Dermis blood vessel endothelial cell (primary cell): ENCODE data around the gene MYO5B. TPM values are rescaled to one million over a fixed set of nuclear protein-coding genes. Genes with fewer than 3 reads are reported as not detected.

Experiments
- DNase-seq: peaks from one replicate; pipeline ENCODE4 v3.0.0; 2010
- total RNA-seq: library from RNA; depleted of rRNA; stranded (reverse); fragments of >200 nt; gene quantifications from 2 replicates; pipeline ENCODE4 v1.2.3, GENCODE V29; 2014

The MYO5B gene
- total RNA-seq, 1 donor from 2014 or later, result 0.85 TPM

DNA sequence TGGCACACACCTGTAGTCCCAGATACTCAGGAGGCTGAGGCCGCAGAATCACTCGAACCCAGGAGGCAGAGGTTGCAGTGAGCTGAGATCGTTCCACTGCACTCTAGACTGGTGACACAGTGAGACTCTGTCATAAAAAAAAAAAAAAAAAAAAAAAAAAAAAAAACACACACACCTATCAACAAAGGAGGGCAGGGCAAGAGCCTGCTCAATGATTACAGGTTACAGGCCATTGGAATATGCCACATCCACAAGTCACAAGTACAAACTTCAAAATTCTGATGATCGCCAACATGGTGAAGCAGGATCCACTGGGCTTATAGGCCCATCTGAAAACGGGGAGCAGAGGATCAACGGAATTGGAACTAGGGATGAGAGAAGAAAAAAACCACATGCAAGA, 6.3 kb downstream of the MYO5B start:
- no peak for DNase-seq

DNA sequence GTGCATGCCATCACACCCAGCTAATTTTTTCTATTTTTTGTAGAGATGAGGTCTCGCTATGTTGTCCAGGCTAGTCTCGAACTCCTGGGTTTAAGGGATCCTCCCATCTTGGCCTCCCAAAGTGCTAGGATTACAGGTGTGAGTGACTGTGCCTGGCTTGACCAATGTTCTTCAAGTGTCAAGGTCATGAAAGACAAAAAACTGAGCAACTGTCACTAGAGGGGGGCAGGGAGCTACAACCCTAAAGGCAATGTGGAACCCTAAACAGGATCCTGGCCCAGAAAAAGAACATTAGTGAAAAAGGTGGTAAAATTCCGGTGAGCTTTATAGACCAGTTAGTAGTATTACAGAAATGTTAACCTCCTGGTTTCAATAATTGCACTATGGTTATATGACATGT, 7.3 kb downstream of the MYO5B start:
- no peak for DNase-seq

- DNase-seq, result no peak
Observed at GRCh38 chr18:50186385-50186784, 8.6 kb downstream of the MYO5B start.

- DNase-seq, result no peak
Observed at GRCh38 chr18:50183556-50183955, 11.4 kb downstream of the MYO5B start.

DNA sequence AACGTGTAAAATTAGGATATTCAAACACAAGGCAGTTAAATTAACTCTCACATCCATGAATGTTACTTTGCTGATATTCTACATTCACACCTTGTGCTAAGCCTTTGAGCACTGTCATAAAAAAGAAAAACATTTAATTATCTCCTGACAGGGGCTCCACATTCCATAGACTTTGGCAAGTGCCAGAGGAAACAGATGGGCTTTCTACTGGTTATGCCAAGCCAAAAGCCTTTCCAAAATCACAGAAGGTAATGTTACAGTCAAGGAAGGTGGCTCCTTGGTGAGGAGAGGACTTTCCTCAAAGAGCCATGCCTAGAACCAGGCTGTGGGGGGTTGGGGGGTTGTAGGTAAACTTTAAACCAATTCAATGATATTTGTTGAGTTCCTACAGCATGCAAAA, 12.4 kb downstream of the MYO5B start:
- DNase-seq, result no peak

GRCh38 chr18:50181590-50181989, 13.4 kb downstream of the MYO5B start:
- no peak for DNase-seq

GRCh38 chr18:50179465-50179864, 15.5 kb downstream of the MYO5B start:
- DNase-seq, result no peak

DNA sequence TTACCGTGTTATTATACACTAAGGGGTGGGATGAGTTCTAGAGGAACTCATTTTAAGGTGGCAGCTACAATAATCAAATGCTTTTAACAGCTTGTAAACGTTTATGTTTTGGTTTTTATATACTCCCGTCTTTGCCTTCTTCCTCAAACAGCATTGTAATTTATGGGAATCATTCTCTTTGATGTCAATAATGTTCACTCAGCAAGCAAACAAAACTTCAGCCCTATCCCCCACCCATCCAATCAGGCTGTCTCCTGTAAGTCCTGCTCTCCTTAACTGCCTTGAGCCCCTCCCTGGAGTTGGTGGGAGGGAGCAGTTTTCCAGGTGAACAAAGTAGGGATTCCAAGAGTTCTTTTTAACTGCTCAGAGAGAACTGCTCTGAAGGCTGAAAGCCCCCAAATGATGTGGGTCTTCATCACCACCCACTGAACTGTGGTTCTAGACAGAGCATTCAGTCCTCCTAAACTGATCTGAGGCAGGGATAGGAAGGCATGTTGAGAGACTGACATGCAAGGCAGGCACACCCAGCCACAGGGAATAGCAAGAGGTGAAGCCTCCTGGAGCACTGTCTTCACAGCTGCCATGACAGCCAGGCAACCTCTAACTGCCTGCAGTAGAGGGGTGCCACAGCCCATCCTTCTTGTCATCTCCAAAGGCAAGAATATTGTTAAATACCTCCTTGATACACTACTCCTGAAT, 17.5 kb downstream of the MYO5B start:
- DNase-seq, result no peak

DNA sequence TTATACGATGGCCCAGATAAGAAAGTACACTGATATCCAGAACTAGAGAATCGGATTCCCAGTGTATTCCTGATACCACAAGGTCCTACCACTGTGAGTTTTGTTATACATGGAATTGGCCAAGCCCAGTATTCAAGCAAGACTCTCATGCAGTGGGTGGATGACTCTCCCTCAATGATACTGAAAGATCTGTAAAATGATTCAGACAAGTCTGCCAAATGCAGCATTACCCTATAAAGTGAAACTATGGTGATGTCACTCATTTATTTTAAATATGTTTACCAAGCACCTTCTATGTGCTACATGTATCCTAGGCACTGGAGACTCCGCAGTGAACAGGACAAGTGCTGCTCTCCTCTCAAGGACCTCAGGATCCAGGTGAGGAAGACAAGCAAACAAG, 22.6 kb downstream of the MYO5B start:
- DNase-seq, result no peak

GRCh38 chr18:50171406-50171805, 23.5 kb downstream of the MYO5B start:
- DNase-seq, result no peak

- DNase-seq, result no peak
Observed at GRCh38 chr18:50170004-50170403, 24.9 kb downstream of the MYO5B start.

- DNase-seq, result no peak
Observed at GRCh38 chr18:50169149-50169548, 25.8 kb downstream of the MYO5B start.

- DNase-seq, result no peak
Observed at GRCh38 chr18:50167966-50168365, 27.0 kb downstream of the MYO5B start.

DNA sequence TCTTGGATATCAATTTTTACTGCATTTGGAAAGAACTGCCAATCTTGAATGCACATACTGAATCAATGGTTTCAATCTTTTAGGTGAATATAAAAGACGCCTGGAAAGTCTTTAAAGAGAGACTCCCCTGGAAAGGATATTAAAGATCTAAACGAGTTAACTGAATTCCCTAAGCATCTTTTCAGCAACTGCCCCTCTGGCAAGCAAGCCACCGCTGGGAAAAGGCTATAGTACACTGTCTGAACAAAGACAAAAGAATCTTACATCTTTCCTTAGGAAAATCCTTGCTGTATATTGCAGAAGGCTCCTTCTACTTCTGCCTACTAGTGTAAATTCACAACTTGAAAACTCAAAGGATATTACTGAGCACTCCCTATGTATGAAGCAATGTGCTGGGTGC, 28.0 kb downstream of the MYO5B start:
- DNase-seq, result no peak

DNA sequence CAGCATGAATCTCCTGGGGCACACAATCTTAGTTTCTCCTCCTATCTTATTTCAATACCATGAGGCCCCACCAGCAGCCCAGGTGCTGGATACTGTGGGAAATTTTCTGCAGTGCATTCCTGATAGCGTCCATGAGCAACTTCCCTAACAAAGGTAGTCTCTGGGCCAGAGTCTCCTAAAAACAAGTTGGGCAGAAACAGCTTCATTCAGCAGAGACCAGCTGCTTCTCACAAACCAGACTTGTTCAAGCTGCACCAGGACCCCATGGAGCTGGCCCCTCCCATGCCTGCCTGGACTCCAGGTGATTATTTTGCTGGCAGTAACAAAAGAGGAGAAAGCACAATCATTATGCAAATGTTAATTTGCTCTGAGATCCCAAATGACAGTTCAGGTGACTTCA, 31.4 kb downstream of the MYO5B start:
- no peak for DNase-seq

GRCh38 chr18:50162486-50163304, 32.3 kb downstream of the MYO5B start:
- DNase-seq, result no peak

- no peak for DNase-seq
Observed at GRCh38 chr18:50161597-50162205, 33.2 kb downstream of the MYO5B start.

DNA sequence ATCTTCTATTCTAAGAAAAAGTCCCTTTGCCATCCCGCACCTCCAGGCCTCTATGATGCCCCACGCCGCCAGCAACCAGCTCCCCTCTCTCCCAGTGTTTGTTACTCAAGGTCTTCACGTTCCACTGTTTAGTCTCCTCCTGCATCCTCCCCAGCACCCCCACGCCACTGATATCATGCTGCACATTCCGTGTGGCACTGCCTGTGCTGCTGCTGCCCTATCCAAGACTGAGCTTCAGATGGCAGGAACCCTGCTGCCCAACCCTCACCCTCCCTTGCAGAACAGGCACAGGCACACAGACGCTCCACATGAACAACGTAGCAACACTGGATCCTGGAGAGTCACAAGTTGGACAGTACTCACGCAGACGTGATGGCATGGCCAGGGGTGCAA, 35.3 kb downstream of the MYO5B start:
- DNase-seq, result no peak

DNA sequence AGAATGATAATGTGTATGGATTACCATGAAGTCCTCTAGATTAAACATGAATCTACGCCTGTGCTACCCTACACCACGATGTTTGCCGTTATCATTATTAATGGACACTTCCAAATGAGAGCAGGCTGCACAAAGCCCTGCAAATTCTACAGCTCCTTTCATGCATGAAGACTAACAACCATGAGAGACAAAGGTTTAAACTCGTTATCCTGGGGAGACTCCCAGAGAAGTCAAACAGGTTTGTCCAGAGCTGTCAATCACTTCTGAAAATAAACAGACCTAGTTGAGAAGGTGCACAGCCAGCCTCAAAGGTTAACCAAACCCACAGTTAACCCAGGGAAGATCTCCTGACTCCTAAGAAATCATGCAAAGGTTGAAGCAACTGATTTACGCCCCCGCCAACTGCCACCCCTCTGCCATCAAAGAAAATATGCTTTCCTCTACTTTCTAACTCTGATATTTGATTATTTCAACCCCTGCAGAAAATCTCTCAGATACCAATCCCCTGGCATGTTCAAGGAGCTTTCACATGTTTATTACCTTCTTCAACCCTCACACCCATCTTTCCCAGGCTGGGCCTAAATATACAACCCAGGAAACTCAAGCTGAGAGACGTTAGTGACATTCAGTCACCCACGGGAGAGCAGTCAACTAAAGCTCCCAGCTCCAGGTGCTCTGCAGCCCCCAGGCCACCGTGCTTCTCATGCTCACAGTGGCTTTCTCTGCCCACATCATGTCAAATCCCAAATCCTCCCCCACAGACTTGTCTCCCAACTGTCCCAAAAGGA, 35.9 kb downstream of the MYO5B start:
- no peak for DNase-seq

GRCh38 chr18:50155406-50155805, 39.5 kb downstream of the MYO5B start:
- no peak for DNase-seq

DNA sequence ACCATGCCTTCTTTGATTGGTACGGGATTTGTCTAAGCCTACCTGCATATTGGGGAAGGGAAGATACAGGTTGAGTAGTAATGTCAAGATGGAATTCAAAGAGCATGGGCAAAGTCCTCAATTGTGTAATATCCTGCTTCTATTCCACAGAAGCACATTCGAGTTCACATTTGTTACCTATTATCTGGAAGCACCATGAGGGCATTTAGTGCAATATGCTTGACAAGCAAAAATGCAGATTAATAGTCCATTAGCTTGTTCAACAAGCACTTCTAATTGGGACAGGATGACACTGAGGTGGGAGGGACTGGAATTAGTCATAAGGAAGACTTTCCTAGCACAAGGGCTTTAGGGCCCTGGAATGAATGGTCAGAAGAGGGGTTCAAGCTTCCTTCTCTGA, 40.5 kb downstream of the MYO5B start:
- no peak for DNase-seq

GRCh38 chr18:50152900-50153299, 42.0 kb downstream of the MYO5B start:
- DNase-seq, result no peak

GRCh38 chr18:50151926-50152325, 43.0 kb downstream of the MYO5B start:
- DNase-seq, result no peak
